Endothelial cell of umbilical vein (primary cell): ENCODE measurements around the gene CIRBP. TPM values are rescaled to one million over a fixed set of nuclear protein-coding genes. Genes with fewer than 3 reads are reported as not detected.

ENCODE experiments used
- BruUV-seq: library from RNA; stranded (reverse); fragments of 400-500 nt; replicated peaks from 2 replicates; lab custom pipeline; 2021; lab: Mats Ljungman, UMichigan
- CTCF ChIA-PET: fragments of 300-600, 350-600 bp; sonication (Branson Sonifier 250); formaldehyde crosslinking; loops from one replicate; lab custom pipeline; 2021; ENCODE audit warnings: antibody characterized with exemption, inconsistent platforms; lab: Charles Lee
- POLR2A ChIA-PET: fragments of 300-600, 350-600 bp; sonication (Branson Sonifier 250); formaldehyde crosslinking; loops from one replicate; lab custom pipeline; 2021; ENCODE audit warnings: antibody characterized with exemption, inconsistent platforms; lab: Charles Lee
- DNase-seq: peaks from one replicate; pipeline ENCODE4 v3.0.0-alpha.2; 2011; ENCODE audit warnings: low read depth, low spot score
- FAIRE-seq: peaks from 2 replicates; lab custom pipeline; 2011; peaks lifted over from hg19 to GRCh38; lab: Jason Lieb, UNC
- H2AFZ ChIP-seq: 2 replicates; pipeline ENCODE4 v1.6.0; 2012; ENCODE audit warnings: low read depth, low read length, control low read depth, inconsistent platforms
- H3K27ac ChIP-seq: 2 replicates; pipeline ENCODE4 v1.5.1; 2011; ENCODE audit warnings: low read depth, mild to moderate bottlenecking, control low read depth, low read length, moderate library complexity; ENCODE audit not compliant: insufficient read depth
- H3K27me3 ChIP-seq, 2 experiments: 2 replicates each; pipeline versions ENCODE4 v1.6.0 to v1.6.1; 2011; ENCODE audit warnings: low read length in 2 of 2, mixed read lengths in 1 of 2; ENCODE audit not compliant: control insufficient read depth in 2 of 2, insufficient read depth in 2 of 2
- H3K36me3 ChIP-seq, 2 experiments: 2 replicates in 1 of 2; 3 replicates in 1 of 2; pipeline ENCODE4 v1.5.1; 2011; ENCODE audit warnings: low read length in 2 of 2, mild to moderate bottlenecking in 1 of 2, moderate library complexity in 1 of 2; ENCODE audit not compliant: control insufficient read depth in 2 of 2, insufficient read depth in 2 of 2; ENCODE audit errors: extremely low read depth in 1 of 2
- H3K4me1 ChIP-seq: 3 replicates; pipeline ENCODE4 v1.5.1; 2011; ENCODE audit warnings: mild to moderate bottlenecking, low read length; ENCODE audit not compliant: control insufficient read depth, insufficient read depth; ENCODE audit errors: extremely low read depth
- H3K4me2 ChIP-seq: 2 replicates; pipeline ENCODE4 v1.6.1; 2011; ENCODE audit warnings: low read length, control low read depth, mixed read lengths; ENCODE audit not compliant: insufficient read depth
- H3K4me3 ChIP-seq, 3 experiments: fragments of 200-600 bp in 1 of 3; sonication (generic), shearing (Covaris generic) in 1 of 3; replicated peaks in 1 of 3; 2 replicates each; pipeline ENCODE4 v1.5.1; 2011 to 2016; ENCODE audit warnings: control low read depth in 3 of 3, low read length in 3 of 3, mild to moderate bottlenecking in 2 of 3, inconsistent platforms in 1 of 3, low read depth in 1 of 3, moderate library complexity in 1 of 3; ENCODE audit not compliant: insufficient read depth in 1 of 3
- H3K79me2 ChIP-seq: 2 replicates; pipeline ENCODE4 v1.6.0; 2012; ENCODE audit warnings: low read length, inconsistent platforms; ENCODE audit not compliant: control insufficient read depth, insufficient read depth
- H3K9ac ChIP-seq: replicated peaks from 2 replicates; pipeline ENCODE3; 2011; ENCODE audit warnings: low read length, control low read depth; ENCODE audit not compliant: insufficient read depth; ENCODE audit errors: extremely low read depth
- H3K9me1 ChIP-seq: replicated peaks from 3 replicates; pipeline ENCODE4 v1.6.0; 2011; ENCODE audit warnings: mild to moderate bottlenecking, low read length; ENCODE audit not compliant: control insufficient read depth, insufficient read depth; ENCODE audit errors: extremely low read depth
- H3K9me3 ChIP-seq: replicated peaks from 2 replicates; pipeline ENCODE4 v1.5.1; 2012; ENCODE audit warnings: low read length, inconsistent platforms; ENCODE audit not compliant: control insufficient read depth, insufficient read depth
- H4K20me1 ChIP-seq: replicated peaks from 2 replicates; pipeline ENCODE3; 2011; ENCODE audit warnings: mild to moderate bottlenecking, low read length; ENCODE audit not compliant: control insufficient read depth, insufficient read depth; ENCODE audit errors: extremely low read depth
- EZH2 ChIP-seq: IDR thresholded peaks from 2 replicates; pipeline ENCODE4 v1.6.1; 2012; ENCODE audit warnings: borderline replicate concordance, low read depth, mild to moderate bottlenecking, moderate library complexity, low read length, inconsistent platforms; ENCODE audit not compliant: severe bottlenecking
- FOS ChIP-seq: IDR thresholded peaks from 2 replicates; pipeline ENCODE4 v1.6.1; 2011; ENCODE audit warnings: mild to moderate bottlenecking, low read length, moderate library complexity, borderline replicate concordance; ENCODE audit not compliant: insufficient read depth
- GATA2 ChIP-seq: IDR thresholded peaks from 2 replicates; pipeline ENCODE4 v1.7.0; 2011; ENCODE audit warnings: low read depth, mild to moderate bottlenecking, moderate library complexity, mixed read lengths, low read length; ENCODE audit not compliant: insufficient read length, insufficient read depth
- JUN ChIP-seq: IDR thresholded peaks from 2 replicates; pipeline ENCODE4 v1.6.1; 2011; ENCODE audit warnings: borderline replicate concordance, low read depth; ENCODE audit not compliant: insufficient read length, insufficient read depth
- MYC ChIP-seq: IDR thresholded peaks from one replicate; pipeline ENCODE4 v1.6.1; 2011; ENCODE audit warnings: mild to moderate bottlenecking, low read depth, low read length
- POLR2A ChIP-seq: IDR thresholded peaks from 2 replicates; pipeline ENCODE4 v1.6.1; 2012; ENCODE audit warnings: low read depth, mild to moderate bottlenecking, control low read depth, low read length
- POLR2AphosphoS5 ChIP-seq: IDR thresholded peaks from 2 replicates; pipeline ENCODE4 v1.6.1; 2012; ENCODE audit warnings: low read depth, mild to moderate bottlenecking, control low read depth, low read length, moderate library complexity; ENCODE audit not compliant: insufficient read depth
- dilution Hi-C: fragments of 300-500 bp; cut with MboI; formaldehyde crosslinking; loops from one replicate; pipeline ENCODE4 v1.15.0; 2019; ENCODE audit warnings: low sequenced_read_pairs; ENCODE audit not compliant: extremely low pct_ligation_motif_present
- intact Hi-C: fragments of 100-400 bp; cut with micrococcal nuclease; formaldehyde crosslinking; loops from one replicate; pipeline ENCODE4 v1.10.0; 2022
- polyA plus RNA-seq, 4 experiments: library from polyadenylated mRNA; depleted of rRNA in 3 of 4; stranded (reverse) in 3 of 4; unstranded in 1 of 4; fragments of >200 nt; gene quantifications; 2 replicates each; pipeline versions ENCODE4 v1.2.1 to v1.2.3, GENCODE V29; 2011 to 2012; ENCODE audit warnings: missing spikeins in 1 of 4
- total RNA-seq: library from RNA; stranded (reverse); gene quantifications from 2 replicates; pipeline ENCODE4 v1.2.3, GENCODE V29; 2021
- TF ChIP-seq, protein P1 (sequence below): IDR thresholded peaks from 2 replicates; pipeline ENCODE4 v1.6.1; 2011; ENCODE audit not compliant: insufficient read depth, insufficient read length
- TF ChIP-seq, protein P2 (sequence below), 2 donors: IDR thresholded peaks; 1 replicate in 1 of 2; 2 replicates in 1 of 2; pipeline ENCODE4 v1.5.1; 2011; ENCODE audit warnings: low read length in 2 of 2, mild to moderate bottlenecking in 2 of 2, moderate library complexity in 2 of 2, control low read depth in 1 of 2, inconsistent platforms in 1 of 2, low read depth in 1 of 2; ENCODE audit not compliant: insufficient read depth in 1 of 2; ENCODE audit errors: extremely low read depth in 1 of 2

CIRBP gene
- total and polyA plus RNA-seq, 2 donors (not counting 3 experiments of a cell fraction or from before 2014, with no cell fraction given): 225 to 439 TPM

DNA sequence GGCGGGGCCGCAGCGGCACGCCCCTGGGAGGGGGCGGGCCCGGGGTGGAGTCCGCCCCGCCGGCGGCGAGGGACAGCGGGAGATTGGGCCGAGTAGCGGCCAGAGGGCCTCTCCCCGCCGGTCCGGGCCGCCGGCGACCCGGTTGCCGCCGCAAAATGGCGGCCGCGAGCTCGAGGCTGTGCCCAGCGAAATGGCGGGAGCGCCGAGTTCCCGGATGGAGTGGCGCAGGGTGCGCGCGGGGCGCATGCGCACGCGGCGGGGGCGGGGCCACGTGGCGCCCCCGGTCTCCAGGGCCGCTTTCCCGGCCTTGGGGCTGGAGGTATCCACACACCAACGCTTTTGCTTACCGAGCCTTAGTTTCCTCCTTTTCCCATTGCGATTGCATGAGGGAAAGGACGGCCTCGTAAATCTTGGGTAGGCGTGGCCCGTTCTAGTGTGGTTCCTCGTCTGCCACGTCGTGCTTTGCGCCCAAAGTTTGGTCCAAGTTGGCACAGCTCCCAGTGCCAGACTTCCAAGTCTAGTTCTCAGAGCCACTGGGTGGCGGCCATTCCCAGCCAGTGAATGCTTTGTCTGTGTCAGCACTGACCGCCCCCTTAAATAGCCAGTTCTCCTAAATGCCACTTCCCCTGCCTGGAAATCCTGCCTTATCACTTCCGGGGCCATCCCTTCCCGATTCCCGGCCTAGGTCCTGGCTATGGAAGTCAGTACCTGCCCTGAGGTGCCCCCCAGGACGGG is 513 bp downstream of the CIRBP start:
- H3K9me3 ChIP-seq: no peaks in the 10 kb centered on the region
- peak overlapping the region; percentile 97 for H3K9ac ChIP-seq
- H4K20me1 ChIP-seq: no peaks in the 10 kb centered on the region
- no peaks in the 10 kb centered on the region for H3K27me3 ChIP-seq
- peak overlapping the region; percentile 61 to 90 (median 76) for H3K4me3 ChIP-seq
- BruUV-seq: TSS peak; percentile 56
- H3K4me1 ChIP-seq: peaks cover 44% of the 10 kb centered on the region
- no peaks in the 10 kb centered on the region for H3K9me1 ChIP-seq
- ChIA-PET CTCF (interaction anchor here (0.6 to 7.2 kb wide), 5 partner anchors 10 to 156 kb away, joined by 3 to 1001 read pairs (median 3); partner anchors contain the start of gene ATP5F1D), POLR2A (interaction anchor here (0.8 to 1.5 kb wide), 11 partner anchors 8 to 241 kb away, joined by 3 to 87 read pairs (median 10); partner anchors contain the start of gene ATP5F1D)
- peak overlapping the region; percentile 96 for H3K4me2 ChIP-seq
- H3K27ac ChIP-seq: peak overlapping the region; percentile 93
- dilution Hi-C loops: no loop called here
- H3K79me2 ChIP-seq: peaks cover 45% of the 10 kb centered on the region
- DNase-seq (peak; percentile 87), FAIRE-seq (no peak)
- H3K36me3 ChIP-seq: peaks cover 20 to 33% of the 10 kb centered on the region in 2 experiments
- no peak for TF ChIP-seq EZH2
- TF ChIP-seq POLR2A: peak; percentile 95
- peak; percentile 97 for TF ChIP-seq POLR2AphosphoS5
- TF ChIP-seq, protein P1, sequence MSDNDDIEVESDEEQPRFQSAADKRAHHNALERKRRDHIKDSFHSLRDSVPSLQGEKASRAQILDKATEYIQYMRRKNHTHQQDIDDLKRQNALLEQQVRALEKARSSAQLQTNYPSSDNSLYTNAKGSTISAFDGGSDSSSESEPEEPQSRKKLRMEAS: peak; percentile 82
- intact Hi-C loops: no loop called here
- no peak overlapping the region for H2AFZ ChIP-seq

DNA sequence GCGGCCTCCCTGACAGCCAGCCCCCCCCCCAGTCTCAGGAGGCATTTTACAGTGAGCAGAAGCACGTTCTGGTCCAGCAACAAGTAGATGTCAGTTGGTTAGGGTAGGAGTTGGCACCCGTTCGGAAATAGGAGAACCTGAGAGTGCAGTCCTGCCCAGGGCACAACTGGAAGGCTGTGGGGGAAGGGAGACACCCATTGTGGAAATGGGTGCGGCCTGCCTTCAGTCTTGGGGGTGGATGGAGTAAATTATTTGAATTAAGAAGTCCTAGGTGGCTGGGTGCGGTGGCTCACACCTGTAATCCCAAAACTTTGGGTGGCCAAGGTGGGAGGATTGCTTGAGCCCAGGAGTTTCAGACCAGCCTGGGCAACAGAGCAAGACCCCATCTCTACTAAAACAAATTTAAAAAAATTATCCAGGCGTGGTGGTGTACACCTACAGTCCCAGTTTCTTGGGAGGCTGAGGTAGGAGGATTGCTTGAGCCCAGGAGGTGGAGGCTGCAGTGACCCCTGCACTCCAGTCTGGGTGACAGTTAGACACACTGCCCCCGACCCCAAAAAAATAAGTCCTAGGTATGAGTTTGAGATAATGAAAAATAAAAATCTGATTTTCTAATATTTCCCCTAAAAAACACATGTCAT is 1.2 kb downstream of the CIRBP start:
- no peaks in the 10 kb centered on the region for H3K27me3 ChIP-seq
- no peak for FAIRE-seq
- H3K4me1 ChIP-seq: peaks cover 42% of the 10 kb centered on the region
- H3K9ac ChIP-seq: peak overlapping the region; percentile 97
- peaks cover 23 to 34% of the 10 kb centered on the region in 2 experiments for H3K36me3 ChIP-seq
- intact Hi-C loops: no loop called here
- no peak overlapping the region for H2AFZ ChIP-seq
- TF ChIP-seq EZH2 (no peak), GATA2 (no peak), FOS (no peak), MYC (no peak), POLR2AphosphoS5 (no peak), JUN (no peak), POLR2A (no peak)
- TF ChIP-seq, protein P2, sequence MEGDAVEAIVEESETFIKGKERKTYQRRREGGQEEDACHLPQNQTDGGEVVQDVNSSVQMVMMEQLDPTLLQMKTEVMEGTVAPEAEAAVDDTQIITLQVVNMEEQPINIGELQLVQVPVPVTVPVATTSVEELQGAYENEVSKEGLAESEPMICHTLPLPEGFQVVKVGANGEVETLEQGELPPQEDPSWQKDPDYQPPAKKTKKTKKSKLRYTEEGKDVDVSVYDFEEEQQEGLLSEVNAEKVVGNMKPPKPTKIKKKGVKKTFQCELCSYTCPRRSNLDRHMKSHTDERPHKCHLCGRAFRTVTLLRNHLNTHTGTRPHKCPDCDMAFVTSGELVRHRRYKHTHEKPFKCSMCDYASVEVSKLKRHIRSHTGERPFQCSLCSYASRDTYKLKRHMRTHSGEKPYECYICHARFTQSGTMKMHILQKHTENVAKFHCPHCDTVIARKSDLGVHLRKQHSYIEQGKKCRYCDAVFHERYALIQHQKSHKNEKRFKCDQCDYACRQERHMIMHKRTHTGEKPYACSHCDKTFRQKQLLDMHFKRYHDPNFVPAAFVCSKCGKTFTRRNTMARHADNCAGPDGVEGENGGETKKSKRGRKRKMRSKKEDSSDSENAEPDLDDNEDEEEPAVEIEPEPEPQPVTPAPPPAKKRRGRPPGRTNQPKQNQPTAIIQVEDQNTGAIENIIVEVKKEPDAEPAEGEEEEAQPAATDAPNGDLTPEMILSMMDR (IDR thresholded peaks at IDR 0.05; ENCODE audit: extremely low read depth in 1 of 2, insufficient read depth in 1 of 2, low read depth in 1 of 2, low read length in 2 of 2): no peak
- TF ChIP-seq, protein P1: no peak
- dilution Hi-C loops: no loop called here
- CTCF ChIA-PET: interaction anchor here (7.2 kb wide), 1 partner anchor 26 kb away, joined by 1001 read pairs; the partner anchor contains the start of gene ATP5F1D
- POLR2A ChIA-PET: interaction anchor here (1.5 kb wide), 1 partner anchor 25 kb away, joined by 87 read pairs; no protein-coding TSS in a partner anchor
- H3K27ac ChIP-seq: peak overlapping the region; percentile 93
- H3K9me3 ChIP-seq: no peaks in the 10 kb centered on the region
- H3K79me2 ChIP-seq: peaks cover 45% of the 10 kb centered on the region
- H3K9me1 ChIP-seq: no peaks in the 10 kb centered on the region
- H3K4me3 ChIP-seq: peak overlapping the region; percentile 61 to 90 (median 76)
- no peak for DNase-seq
- peak overlapping the region; percentile 96 for H3K4me2 ChIP-seq
- H4K20me1 ChIP-seq: no peaks in the 10 kb centered on the region
- BruUV-seq: no TSS peak
